ENCODE results near the gene ROBO4. TPM values are rescaled to one million over a fixed set of nuclear protein-coding genes. Genes with fewer than 3 reads are reported as not detected.

ROBO4 gene
- total RNA-seq, 3 donors from 2014 or later: 4.8 to 8.4 (median 7.9) TPM

DNA sequence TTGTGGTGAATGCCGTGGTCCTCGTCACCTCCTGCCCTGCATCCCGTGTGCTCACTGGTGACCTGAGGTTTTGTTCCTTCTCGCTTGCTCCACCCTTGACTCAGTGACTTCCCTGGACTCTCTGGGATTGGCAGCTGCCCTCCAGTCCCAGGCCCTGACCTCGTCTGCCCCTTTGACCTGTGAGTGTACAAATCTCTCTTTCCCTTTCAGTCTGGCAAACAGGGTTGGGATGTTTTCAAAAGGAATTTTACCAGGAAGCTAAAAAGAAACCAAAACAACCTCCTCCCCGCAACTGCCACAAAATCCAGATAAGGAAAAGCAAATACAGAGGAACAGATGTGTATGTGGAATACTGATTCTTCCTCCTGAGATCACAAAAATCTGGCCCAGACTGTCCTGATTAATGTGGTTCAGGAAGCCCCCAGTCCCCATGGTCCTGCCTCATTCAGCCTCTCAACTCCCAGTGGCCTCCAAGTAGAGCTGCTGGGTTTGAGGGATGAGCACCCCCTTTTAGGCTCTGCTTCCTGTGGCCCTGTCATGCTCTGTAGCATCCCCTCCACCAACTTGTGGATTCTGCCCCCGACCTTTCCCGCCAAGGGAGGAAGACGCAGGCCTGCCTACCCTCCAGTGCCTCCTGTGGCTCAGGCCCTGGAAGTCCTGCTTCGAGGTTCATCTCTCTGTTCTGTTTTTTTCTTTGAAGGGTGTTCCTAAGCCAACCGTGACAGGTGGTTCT is 15.2 kb downstream of the ROBO4 start:
- ATAC-seq: peak; percentile 65
- intact Hi-C loops (cut with DNase I, micrococcal nuclease): no loop called here
- H3K4me1 ChIP-seq (ENCODE audit: low read depth): no peaks in the 10 kb centered on the region

DNA sequence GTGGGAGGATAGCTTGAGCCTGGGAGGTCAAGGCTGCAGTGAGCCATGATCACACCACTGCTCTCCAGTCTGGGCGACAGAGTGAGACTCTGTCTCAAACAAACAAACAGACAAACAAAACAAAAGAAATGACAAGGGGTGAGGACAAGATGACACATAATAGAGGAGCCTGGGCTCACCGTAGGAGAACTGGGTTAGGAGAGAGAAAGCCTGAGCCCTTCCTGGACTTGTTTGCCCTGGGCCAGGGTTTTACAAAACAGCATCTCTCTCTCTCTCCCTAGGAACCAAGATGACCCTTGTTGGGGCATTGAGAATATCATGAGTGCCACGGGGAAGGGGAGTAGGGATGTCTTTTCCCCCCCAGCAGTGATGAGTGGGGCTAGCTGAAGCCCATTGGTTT is 16.7 kb downstream of the ROBO4 start:
- Histone ChIP-seq H3K36me3 (ENCODE audit: low read depth) (no peaks in the 10 kb centered on the region), H3K9me3 (no peaks in the 10 kb centered on the region), H3K4me3 (no peak overlapping the region), H3K4me1 (ENCODE audit: low read depth) (peaks cover 3% of the 10 kb centered on the region)
- no peak for ATAC-seq
- DNase-seq: no peak
- TF ChIP-seq, protein P1, sequence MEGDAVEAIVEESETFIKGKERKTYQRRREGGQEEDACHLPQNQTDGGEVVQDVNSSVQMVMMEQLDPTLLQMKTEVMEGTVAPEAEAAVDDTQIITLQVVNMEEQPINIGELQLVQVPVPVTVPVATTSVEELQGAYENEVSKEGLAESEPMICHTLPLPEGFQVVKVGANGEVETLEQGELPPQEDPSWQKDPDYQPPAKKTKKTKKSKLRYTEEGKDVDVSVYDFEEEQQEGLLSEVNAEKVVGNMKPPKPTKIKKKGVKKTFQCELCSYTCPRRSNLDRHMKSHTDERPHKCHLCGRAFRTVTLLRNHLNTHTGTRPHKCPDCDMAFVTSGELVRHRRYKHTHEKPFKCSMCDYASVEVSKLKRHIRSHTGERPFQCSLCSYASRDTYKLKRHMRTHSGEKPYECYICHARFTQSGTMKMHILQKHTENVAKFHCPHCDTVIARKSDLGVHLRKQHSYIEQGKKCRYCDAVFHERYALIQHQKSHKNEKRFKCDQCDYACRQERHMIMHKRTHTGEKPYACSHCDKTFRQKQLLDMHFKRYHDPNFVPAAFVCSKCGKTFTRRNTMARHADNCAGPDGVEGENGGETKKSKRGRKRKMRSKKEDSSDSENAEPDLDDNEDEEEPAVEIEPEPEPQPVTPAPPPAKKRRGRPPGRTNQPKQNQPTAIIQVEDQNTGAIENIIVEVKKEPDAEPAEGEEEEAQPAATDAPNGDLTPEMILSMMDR (IDR thresholded peaks at IDR 0.05): no peak
- intact Hi-C loops (cut with DNase I, micrococcal nuclease): no loop called here

More for the DNA sequence above, 15.2 kb downstream of the ROBO4 start:
- Histone ChIP-seq H3K36me3 (ENCODE audit: low read depth) (no peaks in the 10 kb centered on the region), H3K4me3 (no peak overlapping the region), H3K9me3 (no peaks in the 10 kb centered on the region)
- TF ChIP-seq, protein P1 (IDR thresholded peaks at IDR 0.05): no peak
- DNase-seq: no peak

DNA sequence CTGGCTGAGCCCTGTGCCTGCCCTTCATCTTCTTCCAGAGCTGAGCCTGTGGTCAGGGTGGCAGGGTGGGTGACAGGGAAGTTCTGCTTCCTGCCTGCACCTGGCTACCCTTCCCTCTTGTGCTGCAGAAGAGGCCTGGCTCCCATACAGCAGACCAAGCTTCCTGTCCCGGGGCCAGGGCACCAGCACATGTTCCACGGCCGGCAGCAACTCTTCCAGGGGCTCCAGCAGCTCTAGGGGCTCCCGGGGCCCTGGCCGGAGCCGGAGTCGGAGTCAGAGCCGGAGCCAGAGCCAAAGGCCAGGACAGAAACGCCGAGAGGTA is 17.4 kb downstream of the ROBO4 start:
- DNase-seq (no peak), ATAC-seq (no peak)
- peaks cover 3% of the 10 kb centered on the region for H3K4me1 ChIP-seq (ENCODE audit: low read depth)

DNA sequence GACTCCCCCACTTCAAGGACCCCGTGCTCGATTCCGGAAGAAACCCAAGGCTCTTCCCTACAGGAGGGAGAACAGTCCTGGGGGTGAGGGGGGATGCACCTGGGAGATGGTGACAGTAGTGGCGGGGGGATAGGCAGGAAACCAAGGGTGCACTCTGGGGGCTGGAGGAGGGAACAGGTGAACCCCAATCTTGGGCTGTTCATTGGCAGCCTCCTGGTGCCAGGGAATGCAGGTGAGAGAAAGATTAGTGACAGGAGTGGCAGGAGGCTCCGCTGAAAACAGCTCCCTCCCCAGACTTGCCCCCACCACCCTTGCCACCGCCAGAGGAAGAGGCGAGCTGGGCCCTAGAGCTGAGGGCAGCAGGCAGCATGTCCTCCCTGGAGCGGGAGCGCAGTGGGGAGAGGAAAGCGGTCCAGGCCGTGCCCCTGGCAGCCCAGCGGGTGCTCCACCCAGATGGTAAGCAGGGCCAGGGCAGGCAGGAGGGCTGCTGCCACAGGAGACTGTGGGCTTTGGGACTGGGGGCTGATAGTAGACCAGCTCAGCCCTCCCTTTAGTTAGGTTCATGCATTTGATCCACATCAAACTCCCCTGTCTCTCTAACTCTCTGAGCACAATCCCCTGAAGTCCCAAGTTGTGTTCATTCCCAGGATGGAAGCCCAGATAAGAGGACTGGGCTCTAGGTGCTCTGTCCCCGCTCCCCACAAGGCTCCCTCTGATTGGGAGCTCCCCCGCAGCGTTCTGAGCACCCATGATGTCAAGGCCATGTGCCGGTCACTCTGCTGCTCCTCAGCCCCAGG is 18.0 kb downstream of the ROBO4 start:
- DNase-seq (no peak), ATAC-seq (no peak)
- Histone ChIP-seq H3K9me3 (no peaks in the 10 kb centered on the region), H3K4me1 (ENCODE audit: low read depth) (peaks cover 3% of the 10 kb centered on the region), H3K36me3 (ENCODE audit: low read depth) (no peaks in the 10 kb centered on the region), H3K4me3 (no peak overlapping the region)
- intact Hi-C loops (cut with DNase I, micrococcal nuclease): no loop called here
- TF ChIP-seq, protein P1 (IDR thresholded peaks at IDR 0.05): no peak

More for the DNA sequence above, 17.4 kb downstream of the ROBO4 start:
- TF ChIP-seq, protein P1 (IDR thresholded peaks at IDR 0.05): no peak
- H3K4me3 ChIP-seq: no peak overlapping the region
- no peaks in the 10 kb centered on the region for H3K36me3 ChIP-seq (ENCODE audit: low read depth)
- H3K9me3 ChIP-seq: no peaks in the 10 kb centered on the region
- intact Hi-C loops (cut with DNase I, micrococcal nuclease): no loop called here

DNA sequence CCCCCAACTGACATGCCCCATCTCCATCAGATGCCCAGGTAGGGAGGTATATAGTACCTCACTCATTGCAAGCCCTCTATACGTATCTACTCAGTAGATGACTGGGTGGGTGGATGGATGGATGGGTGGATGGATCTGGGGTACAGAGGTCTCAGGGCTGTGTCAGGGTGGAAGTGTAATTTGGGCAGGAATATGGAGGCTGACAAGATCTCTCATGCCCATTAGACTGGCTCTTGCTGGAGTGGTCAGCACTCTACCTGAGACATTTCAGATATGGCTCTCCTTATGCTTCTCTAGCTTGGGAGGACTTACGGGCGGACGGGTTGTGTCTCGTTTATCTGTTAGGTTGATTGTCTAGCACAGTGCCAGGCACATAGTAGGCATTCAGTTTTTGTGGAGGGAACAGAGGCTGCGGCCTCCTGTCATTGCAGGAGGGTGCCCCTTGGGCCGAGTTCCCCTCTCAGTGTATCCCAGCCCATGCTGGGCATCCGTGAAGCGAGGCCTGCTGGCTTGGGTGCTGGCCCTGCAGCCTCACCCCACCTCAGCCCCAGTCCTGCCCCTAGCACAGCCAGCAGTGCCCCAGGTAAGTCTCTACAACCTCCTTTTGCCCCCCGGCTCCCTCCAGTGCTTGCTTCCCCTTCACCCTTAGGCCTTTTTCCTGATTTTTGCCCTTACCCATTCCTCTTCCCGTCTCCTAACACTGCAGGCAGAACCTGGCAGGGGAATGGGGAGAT is 18.7 kb downstream of the ROBO4 start:
- DNase-seq: no peak
- intact Hi-C loops (cut with DNase I, micrococcal nuclease): no loop called here
- Histone ChIP-seq H3K9me3 (no peaks in the 10 kb centered on the region), H3K36me3 (ENCODE audit: low read depth) (no peaks in the 10 kb centered on the region), H3K4me1 (ENCODE audit: low read depth) (peaks cover 3% of the 10 kb centered on the region), H3K4me3 (no peak overlapping the region)
- ATAC-seq: no peak
- TF ChIP-seq, protein P1 (IDR thresholded peaks at IDR 0.05): no peak
